Fibroblast of lung (primary cell): Measurements from ENCODE around the gene GRK3. TPM values are rescaled to one million over a fixed set of nuclear protein-coding genes. Genes with fewer than 3 reads are reported as not detected.
"Not testable (repeated sequence)": the region's sequence is repeated elsewhere in the genome, so short reads cannot be mapped to it uniquely, and the experiment has no call there.

ENCODE experiments used
- DNase-seq, 2 donors: peaks; one replicate each; pipeline versions ENCODE4 v3.0.0 to v3.0.0-alpha.2; 2010; ENCODE audit warnings: low read depth in 2 of 2
- H2AFZ ChIP-seq: 2 replicates; pipeline ENCODE4 v1.5.1; 2012; ENCODE audit warnings: low read length, control low read depth, inconsistent platforms
- H3K27ac ChIP-seq: 2 replicates; pipeline ENCODE4 v1.5.1; 2011; ENCODE audit warnings: low read length, control low read depth; ENCODE audit not compliant: insufficient read depth
- H3K27me3 ChIP-seq: 2 replicates; pipeline ENCODE4 v1.5.1; 2011; ENCODE audit warnings: mild to moderate bottlenecking, low read length; ENCODE audit not compliant: control insufficient read depth, insufficient read depth
- H3K36me3 ChIP-seq: 2 replicates; pipeline ENCODE4 v1.5.1; 2011; ENCODE audit warnings: low read length; ENCODE audit not compliant: control insufficient read depth, insufficient read depth
- H3K4me1 ChIP-seq: 2 replicates; pipeline ENCODE4 v1.5.1; 2011; ENCODE audit warnings: low read length; ENCODE audit not compliant: control insufficient read depth, insufficient read depth; ENCODE audit errors: extremely low read depth
- H3K4me2 ChIP-seq: 2 replicates; pipeline ENCODE4 v1.5.1; 2011; ENCODE audit warnings: low read length, control low read depth; ENCODE audit not compliant: insufficient read depth; ENCODE audit errors: extremely low read depth
- H3K4me3 ChIP-seq, 4 experiments: fragments of 200-600 bp in 1 of 4; sonication (generic) in 1 of 4; replicated peaks in 1 of 4; 2 replicates each; pipeline ENCODE4 v1.5.1; 2011 to 2016; ENCODE audit warnings: low read length in 4 of 4, low read depth in 3 of 4, mild to moderate bottlenecking in 3 of 4, control low read depth in 2 of 4, inconsistent platforms in 1 of 4, mixed read lengths in 1 of 4; ENCODE audit not compliant: insufficient read depth in 1 of 4; ENCODE audit errors: control extremely low read depth in 1 of 4
- H3K79me2 ChIP-seq: 2 replicates; pipeline ENCODE4 v1.5.1; 2012; ENCODE audit warnings: mild to moderate bottlenecking, low read length, inconsistent platforms; ENCODE audit not compliant: control insufficient read depth, insufficient read depth
- H3K9ac ChIP-seq: 2 replicates; pipeline ENCODE4 v1.5.1; 2011; ENCODE audit warnings: mild to moderate bottlenecking, low read length, control low read depth; ENCODE audit not compliant: insufficient read depth
- H3K9me3 ChIP-seq: 2 replicates; pipeline ENCODE4 v1.5.1; 2012; ENCODE audit warnings: low read depth, low read length; ENCODE audit not compliant: control insufficient read depth, insufficient read depth
- H4K20me1 ChIP-seq: 2 replicates; pipeline ENCODE4 v1.5.1; 2011; ENCODE audit warnings: low read length; ENCODE audit not compliant: control insufficient read depth, insufficient read depth; ENCODE audit errors: extremely low read depth
- EZH2 ChIP-seq: IDR thresholded peaks from 2 replicates; pipeline ENCODE4 v1.5.1; 2012; ENCODE audit warnings: low read length, control low read depth, mild to moderate bottlenecking; ENCODE audit errors: missing control alignments
- polyA plus RNA-seq, 2 donors: library from polyadenylated mRNA; depleted of rRNA in 1 of 2; stranded (reverse) in 1 of 2; unstranded in 1 of 2; fragments of >200 nt; gene quantifications; 2 replicates each; pipeline ENCODE4 v1.2.1, GENCODE V29; 2011 to 2012; ENCODE audit warnings: missing spikeins in 1 of 2
- total RNA-seq: library from RNA; depleted of rRNA; stranded (reverse); fragments of >200 nt; gene quantifications from 2 replicates; pipeline ENCODE4 v1.2.1, GENCODE V29; 2014
- TF ChIP-seq, protein P1 (sequence below), 2 donors: IDR thresholded peaks in 1 of 2; conservative IDR thresholded peaks in 1 of 2; 1 replicate in 1 of 2; 2 replicates in 1 of 2; pipeline ENCODE4 v1.5.1; 2011 to 2012; ENCODE audit warnings: low read length in 2 of 2, control low read depth in 1 of 2, inconsistent platforms in 1 of 2, low read depth in 1 of 2, mild to moderate bottlenecking in 1 of 2

Gene GRK3
- total and polyA plus RNA-seq, 2 donors (not counting 1 experiment from before 2014, with no cell fraction given) = 1.6 to 1.7 TPM

DNA sequence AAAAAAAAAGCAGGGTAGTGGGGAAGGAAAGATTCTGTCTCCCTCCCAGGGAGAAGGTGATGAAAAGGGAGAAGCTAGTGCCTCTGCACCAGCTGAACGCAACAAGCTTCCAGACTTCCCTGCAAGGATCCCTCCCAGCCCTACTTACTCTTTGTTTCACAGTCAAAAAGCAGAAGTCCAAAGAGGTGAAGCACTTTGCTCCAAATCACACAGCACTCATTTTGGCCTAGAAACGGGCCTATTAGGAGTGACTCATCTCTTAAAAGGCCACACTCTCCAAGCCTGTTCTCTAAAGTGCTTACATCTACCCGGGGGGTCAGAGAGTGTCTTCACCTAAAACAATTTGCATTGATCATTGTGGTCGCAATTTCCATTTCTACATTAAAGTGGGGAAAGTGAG, 17.7 kb upstream of the GRK3 start:
- H2AFZ ChIP-seq = no peak overlapping the region
- no peak for TF ChIP-seq EZH2
- TF ChIP-seq, protein P1, sequence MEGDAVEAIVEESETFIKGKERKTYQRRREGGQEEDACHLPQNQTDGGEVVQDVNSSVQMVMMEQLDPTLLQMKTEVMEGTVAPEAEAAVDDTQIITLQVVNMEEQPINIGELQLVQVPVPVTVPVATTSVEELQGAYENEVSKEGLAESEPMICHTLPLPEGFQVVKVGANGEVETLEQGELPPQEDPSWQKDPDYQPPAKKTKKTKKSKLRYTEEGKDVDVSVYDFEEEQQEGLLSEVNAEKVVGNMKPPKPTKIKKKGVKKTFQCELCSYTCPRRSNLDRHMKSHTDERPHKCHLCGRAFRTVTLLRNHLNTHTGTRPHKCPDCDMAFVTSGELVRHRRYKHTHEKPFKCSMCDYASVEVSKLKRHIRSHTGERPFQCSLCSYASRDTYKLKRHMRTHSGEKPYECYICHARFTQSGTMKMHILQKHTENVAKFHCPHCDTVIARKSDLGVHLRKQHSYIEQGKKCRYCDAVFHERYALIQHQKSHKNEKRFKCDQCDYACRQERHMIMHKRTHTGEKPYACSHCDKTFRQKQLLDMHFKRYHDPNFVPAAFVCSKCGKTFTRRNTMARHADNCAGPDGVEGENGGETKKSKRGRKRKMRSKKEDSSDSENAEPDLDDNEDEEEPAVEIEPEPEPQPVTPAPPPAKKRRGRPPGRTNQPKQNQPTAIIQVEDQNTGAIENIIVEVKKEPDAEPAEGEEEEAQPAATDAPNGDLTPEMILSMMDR (conservative IDR thresholded peaks at IDR 0.05 in 1 of 2, IDR thresholded peaks at IDR 0.05 in 1 of 2; ENCODE audit: low read depth in 1 of 2, low read length in 2 of 2) = no peak
- H3K27ac ChIP-seq = no peak overlapping the region
- H4K20me1 ChIP-seq = no peaks in the 10 kb centered on the region
- no peak overlapping the region for H3K4me3 ChIP-seq
- H3K9ac ChIP-seq = no peak overlapping the region
- H3K79me2 ChIP-seq = no peaks in the 10 kb centered on the region
- no peaks in the 10 kb centered on the region for H3K27me3 ChIP-seq
- H3K4me1 ChIP-seq = no peaks in the 10 kb centered on the region
- no peaks in the 10 kb centered on the region for H3K9me3 ChIP-seq
- DNase-seq = peak in 1 of 2 donors; percentile 35
- no peaks in the 10 kb centered on the region for H3K36me3 ChIP-seq
- H3K4me2 ChIP-seq = no peak overlapping the region

DNA sequence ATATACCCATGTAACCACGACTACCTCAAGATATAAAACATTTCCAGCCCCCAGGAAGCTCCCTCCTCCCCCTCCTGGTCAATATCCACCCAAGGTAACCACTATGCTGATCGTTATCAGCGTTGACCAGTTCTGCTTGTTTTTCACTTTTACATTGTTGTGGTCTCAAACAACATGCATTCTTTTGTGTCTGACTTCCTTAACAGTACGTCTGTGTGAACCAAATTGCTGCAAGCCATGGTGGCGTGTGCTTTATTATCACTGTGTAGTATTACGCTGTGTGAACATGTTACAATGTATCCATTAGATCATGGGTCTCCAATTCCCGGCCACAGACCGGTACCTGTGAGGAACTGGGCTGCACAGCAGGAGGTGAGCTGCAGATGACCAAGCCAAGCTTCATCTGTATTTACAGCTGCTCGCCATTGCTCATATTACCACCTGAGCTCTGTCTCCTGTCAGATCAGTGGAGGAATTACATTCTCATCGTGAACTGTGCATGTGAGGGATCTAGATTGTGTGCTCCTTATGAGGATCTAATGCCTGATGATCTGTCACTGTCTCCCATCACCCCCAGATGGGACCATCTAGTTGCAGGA, 15.5 kb upstream of the GRK3 start:
- no peaks in the 10 kb centered on the region for H3K27me3 ChIP-seq
- no peak overlapping the region for H3K27ac ChIP-seq
- H3K4me3 ChIP-seq = no peak overlapping the region
- no peak overlapping the region for H3K9ac ChIP-seq
- no peak overlapping the region for H3K4me2 ChIP-seq
- no peaks in the 10 kb centered on the region for H4K20me1 ChIP-seq
- H3K36me3 ChIP-seq = no peaks in the 10 kb centered on the region
- no peaks in the 10 kb centered on the region for H3K4me1 ChIP-seq
- peak in 1 of 2 donors; percentile 31 for DNase-seq
- H3K9me3 ChIP-seq = no peaks in the 10 kb centered on the region
- no peak overlapping the region for H2AFZ ChIP-seq
- no peaks in the 10 kb centered on the region for H3K79me2 ChIP-seq
- no peak for TF ChIP-seq EZH2
- TF ChIP-seq, protein P1 (conservative IDR thresholded peaks at IDR 0.05 in 1 of 2, IDR thresholded peaks at IDR 0.05 in 1 of 2; ENCODE audit: low read depth in 1 of 2, low read length in 2 of 2) = no peak

DNA sequence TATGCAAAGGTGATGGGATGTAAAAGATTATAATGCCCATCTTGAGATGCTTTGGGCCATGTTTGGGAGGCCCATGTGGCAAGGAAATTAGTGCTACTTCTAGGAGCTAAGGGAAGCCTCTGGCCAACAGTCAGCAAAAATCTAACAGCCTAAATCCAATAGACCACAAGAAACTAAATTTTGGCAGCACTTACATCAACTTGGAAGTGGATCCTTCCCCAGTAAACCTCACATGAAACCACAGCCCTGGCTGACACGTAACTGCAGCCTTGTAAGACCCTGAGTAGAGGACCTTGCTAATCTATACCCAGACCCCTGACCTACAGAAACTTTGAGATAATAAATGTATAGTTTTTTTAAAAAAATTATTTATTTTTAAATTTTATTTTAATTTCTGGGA, 13.1 kb upstream of the GRK3 start:
- no peaks in the 10 kb centered on the region for H3K36me3 ChIP-seq
- no peak for TF ChIP-seq EZH2
- TF ChIP-seq, protein P1 (conservative IDR thresholded peaks at IDR 0.05 in 1 of 2, IDR thresholded peaks at IDR 0.05 in 1 of 2; ENCODE audit: low read depth in 1 of 2, low read length in 2 of 2) = no peak
- no peak overlapping the region for H3K9ac ChIP-seq
- no peaks in the 10 kb centered on the region for H4K20me1 ChIP-seq
- no peaks in the 10 kb centered on the region for H3K9me3 ChIP-seq
- no peak overlapping the region for H3K27ac ChIP-seq
- H3K27me3 ChIP-seq = no peaks in the 10 kb centered on the region
- no peak overlapping the region for H3K4me2 ChIP-seq
- no peak overlapping the region for H2AFZ ChIP-seq
- H3K4me1 ChIP-seq = no peaks in the 10 kb centered on the region
- DNase-seq = peak in 1 of 2 donors; percentile 85
- no peaks in the 10 kb centered on the region for H3K79me2 ChIP-seq
- H3K4me3 ChIP-seq = no peak overlapping the region

DNA sequence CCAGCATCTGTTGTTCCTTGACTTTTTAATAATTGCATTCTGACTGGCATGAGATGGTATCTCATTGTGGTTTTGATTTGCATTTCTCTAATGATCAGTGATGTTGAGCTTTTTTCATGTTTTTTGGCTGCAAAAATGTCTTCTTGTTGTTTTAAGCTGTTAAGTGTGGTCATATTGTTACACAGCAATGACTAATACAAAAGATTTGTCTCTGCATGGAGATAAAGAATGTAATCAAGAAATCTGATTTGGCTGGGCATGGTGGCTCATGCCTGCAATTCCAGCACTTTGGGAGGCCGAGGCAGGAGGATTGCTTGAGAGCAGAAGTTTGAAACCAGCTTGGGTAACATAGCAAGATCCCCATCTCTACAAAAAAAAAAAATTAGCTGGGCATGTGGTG, 12.1 kb upstream of the GRK3 start:
- not testable (repeated sequence) for H3K4me2 ChIP-seq, H4K20me1 ChIP-seq, H3K27me3 ChIP-seq, H3K36me3 ChIP-seq, H3K79me2 ChIP-seq, H3K27ac ChIP-seq, H3K9ac ChIP-seq, H3K9me3 ChIP-seq, H2AFZ ChIP-seq, H3K4me3 ChIP-seq, H3K4me1 ChIP-seq
- DNase-seq = peak in 1 of 2 donors; percentile 94
